Body of pancreas (tissue), 4 donors: ENCODE measurements around the gene MYO3A. TPM values are rescaled to one million over a fixed set of nuclear protein-coding genes. Genes with fewer than 3 reads are reported as not detected.
"Not testable (repeated sequence)": the region's sequence is repeated elsewhere in the genome, so short reads cannot be mapped to it uniquely, and the experiment has no call there.

Source experiments
- ATAC-seq: fragments of 150-250 bp; one replicate; pipeline ENCODE4 v1.9.1; 2016
- DNase-seq, 4 donors: peaks; one replicate each; pipeline ENCODE4 v3.0.0-alpha.2; 2019
- H3K27ac ChIP-seq, 4 donors: fragments of 200-600 bp; sonication (generic); 1 replicate in 3 of 4; 2 replicates in 1 of 4; pipeline versions ENCODE4 v1.5.1 to v1.6.1; 2016 to 2019; ENCODE audit warnings: mild to moderate bottlenecking in 1 of 4, mixed read lengths in 1 of 4, moderate library complexity in 1 of 4
- H3K27me3 ChIP-seq, 2 donors: fragments of 200-600 bp; sonication (generic); one replicate each; pipeline ENCODE4 v1.6.0; 2016; ENCODE audit warnings: mild to moderate bottlenecking in 1 of 2
- H3K36me3 ChIP-seq, 2 donors: fragments of 200-600 bp; sonication (generic); replicated peaks in 1 of 2; 2 replicates each; pipeline ENCODE4 v1.5.1; 2016; ENCODE audit warnings: low read depth in 2 of 2; ENCODE audit not compliant: insufficient read depth in 1 of 2
- H3K4me1 ChIP-seq: fragments of 200-600 bp; sonication (generic); one replicate; pipeline ENCODE4 v1.6.0; 2016
- H3K4me3 ChIP-seq, 2 donors: fragments of 200-600 bp; sonication (generic); 1 replicate in 1 of 2; 2 replicates in 1 of 2; pipeline ENCODE4 v1.5.1; 2016 to 2019
- H3K9me3 ChIP-seq, 3 donors: fragments of 200-600 bp; sonication (generic); 1 replicate in 2 of 3; 2 replicates in 1 of 3; pipeline ENCODE4 v1.5.1; 2016
- POLR2A ChIP-seq, 3 donors: fragments of 450-650 bp; IDR thresholded peaks; one replicate each; pipeline ENCODE4 v1.6.1; 2016; ENCODE audit warnings: antibody characterized with exemption in 3 of 3, mild to moderate bottlenecking in 2 of 3
- WGBS, 2 donors: methylation state at CpG; one replicate each; pipeline ENCODE4 v1.1.5; 2017; 5-methylcytosine and 5-hydroxymethylcytosine counted together
- intact Hi-C: fragments of 100-400 bp; cut with DNase I; formaldehyde crosslinking; loops from one replicate; pipeline ENCODE4 v1.15.1; 2023
- total RNA-seq, 2 donors: library from RNA; depleted of rRNA; stranded (reverse); fragments of >200 nt; gene quantifications; one replicate each; pipeline ENCODE4 v1.1.0, GENCODE V29; 2016
- TF ChIP-seq, protein P1 (sequence below), 7 experiments: fragments of 450-650 bp in 4 of 7; fragments of 200-600 bp in 3 of 7; sonication (generic) in 3 of 7; IDR thresholded peaks; one replicate each; pipeline ENCODE4 v1.5.1; 2016 to 2019; ENCODE audit warnings: antibody characterized with exemption in 7 of 7

MYO3A gene
- total RNA-seq, 2 donors from 2014 or later = 1.6 to 3.4 TPM

GRCh38 chr10:26064106-26064505 is 130.1 kb downstream of the MYO3A start:
- Histone ChIP-seq H3K4me1 (no peaks in the 10 kb centered on the region), H3K9me3 (no peaks in the 10 kb centered on the region), H3K27me3 (no peaks in the 10 kb centered on the region), H3K27ac (no peak overlapping the region), H3K36me3 (no peaks in the 10 kb centered on the region), H3K4me3 (no peak overlapping the region)
- ATAC-seq (no peak), DNase-seq (no peak)
- intact Hi-C loops = no loop called here
- no peak for TF ChIP-seq POLR2A (IDR thresholded peaks at IDR 0.05)
- TF ChIP-seq, protein P1, sequence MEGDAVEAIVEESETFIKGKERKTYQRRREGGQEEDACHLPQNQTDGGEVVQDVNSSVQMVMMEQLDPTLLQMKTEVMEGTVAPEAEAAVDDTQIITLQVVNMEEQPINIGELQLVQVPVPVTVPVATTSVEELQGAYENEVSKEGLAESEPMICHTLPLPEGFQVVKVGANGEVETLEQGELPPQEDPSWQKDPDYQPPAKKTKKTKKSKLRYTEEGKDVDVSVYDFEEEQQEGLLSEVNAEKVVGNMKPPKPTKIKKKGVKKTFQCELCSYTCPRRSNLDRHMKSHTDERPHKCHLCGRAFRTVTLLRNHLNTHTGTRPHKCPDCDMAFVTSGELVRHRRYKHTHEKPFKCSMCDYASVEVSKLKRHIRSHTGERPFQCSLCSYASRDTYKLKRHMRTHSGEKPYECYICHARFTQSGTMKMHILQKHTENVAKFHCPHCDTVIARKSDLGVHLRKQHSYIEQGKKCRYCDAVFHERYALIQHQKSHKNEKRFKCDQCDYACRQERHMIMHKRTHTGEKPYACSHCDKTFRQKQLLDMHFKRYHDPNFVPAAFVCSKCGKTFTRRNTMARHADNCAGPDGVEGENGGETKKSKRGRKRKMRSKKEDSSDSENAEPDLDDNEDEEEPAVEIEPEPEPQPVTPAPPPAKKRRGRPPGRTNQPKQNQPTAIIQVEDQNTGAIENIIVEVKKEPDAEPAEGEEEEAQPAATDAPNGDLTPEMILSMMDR (IDR thresholded peaks at IDR 0.05) = no peak

DNA sequence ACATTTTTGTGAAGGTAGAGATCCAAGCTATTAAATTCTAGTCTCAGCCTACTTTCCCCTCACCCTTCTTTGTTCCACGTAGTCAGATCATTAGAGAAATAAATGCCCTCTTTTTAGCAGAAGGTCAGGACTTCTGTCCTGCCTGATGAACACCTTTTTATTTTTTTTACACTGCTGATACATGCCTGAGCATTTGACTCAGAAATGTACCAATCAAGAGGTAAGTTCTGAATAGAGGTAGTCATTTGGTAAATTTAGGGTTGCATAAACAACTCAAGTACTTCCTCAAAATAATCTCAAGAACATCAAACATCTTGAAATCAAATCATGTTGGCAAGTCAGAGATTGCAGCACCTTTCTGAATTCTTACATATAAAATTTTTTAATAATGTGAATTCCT is 133.7 kb downstream of the MYO3A start:
- Histone ChIP-seq H3K27ac (no peak overlapping the region), H3K36me3 (no peaks in the 10 kb centered on the region), H3K4me3 (no peak overlapping the region), H3K9me3 (no peaks in the 10 kb centered on the region), H3K27me3 (no peaks in the 10 kb centered on the region), H3K4me1 (no peaks in the 10 kb centered on the region)
- intact Hi-C loops = no loop called here
- WGBS, 2 donors = 36 to 64% methylated on average over 1 of the region's 1 CpG
- ATAC-seq (no peak), DNase-seq (no peak)
- TF ChIP-seq POLR2A (IDR thresholded peaks at IDR 0.05) = no peak
- TF ChIP-seq, protein P1 (IDR thresholded peaks at IDR 0.05) = no peak

DNA sequence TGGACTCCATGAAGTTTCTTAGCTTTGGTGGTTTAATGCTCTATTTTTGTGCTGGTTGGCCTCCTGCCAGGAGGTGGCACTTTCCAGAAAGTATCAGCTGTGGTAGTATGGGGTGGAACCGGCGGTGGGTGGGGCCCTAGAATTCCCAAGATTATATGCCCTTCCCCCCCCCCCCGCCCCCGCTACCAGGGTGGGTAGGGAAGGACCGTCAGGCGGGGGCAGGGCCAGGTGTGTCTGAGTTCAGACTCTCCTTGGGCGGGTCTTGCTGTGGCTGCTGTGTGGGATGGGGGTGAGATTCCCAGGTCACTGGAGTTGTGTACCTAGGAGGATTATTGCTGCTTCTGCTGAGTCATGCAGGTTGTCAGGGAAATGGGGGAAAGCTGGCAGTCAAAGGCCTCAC is 146.9 kb downstream of the MYO3A start:
- H3K27ac ChIP-seq, DNase-seq, H3K27me3 ChIP-seq, H3K4me3 ChIP-seq, ATAC-seq, intact Hi-C loops, H3K36me3 ChIP-seq, H3K4me1 ChIP-seq, H3K9me3 ChIP-seq: not testable (repeated sequence)
- WGBS, 2 donors = 60 to 72% methylated on average over 1 to 7 of the region's 7 CpGs

DNA sequence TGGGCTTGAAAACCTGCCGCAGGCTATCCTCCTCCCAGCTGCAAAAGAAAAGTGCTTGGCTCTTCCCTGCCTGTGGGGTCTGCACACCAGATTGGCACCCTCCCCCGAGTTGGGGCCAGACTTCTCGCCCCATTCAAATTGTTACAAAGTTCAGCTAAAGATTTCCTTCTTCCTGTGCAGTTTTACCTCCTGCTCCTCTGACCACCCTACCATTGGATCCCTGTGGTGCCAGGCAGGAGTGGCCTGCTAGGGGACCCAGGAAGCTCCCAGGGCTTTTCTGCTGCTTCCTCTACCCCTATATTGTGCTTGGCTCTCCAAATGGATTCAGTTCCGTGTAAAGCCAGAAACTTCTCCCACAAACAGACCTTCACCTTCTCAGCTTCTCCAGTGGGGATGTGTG is 147.4 kb downstream of the MYO3A start:
- Histone ChIP-seq H3K36me3 (no peaks in the 10 kb centered on the region), H3K27me3 (no peaks in the 10 kb centered on the region), H3K4me3 (no peak overlapping the region), H3K27ac (no peak overlapping the region), H3K9me3 (no peaks in the 10 kb centered on the region), H3K4me1 (no peaks in the 10 kb centered on the region)
- no peak for ATAC-seq
- intact Hi-C loops = no loop called here
- 62 to 73% methylated on average over 3 to 4 of the region's 4 CpGs for WGBS, 2 donors
- no peak for TF ChIP-seq POLR2A (IDR thresholded peaks at IDR 0.05)
- TF ChIP-seq, protein P1 (IDR thresholded peaks at IDR 0.05) = no peak
- DNase-seq = no peak

DNA sequence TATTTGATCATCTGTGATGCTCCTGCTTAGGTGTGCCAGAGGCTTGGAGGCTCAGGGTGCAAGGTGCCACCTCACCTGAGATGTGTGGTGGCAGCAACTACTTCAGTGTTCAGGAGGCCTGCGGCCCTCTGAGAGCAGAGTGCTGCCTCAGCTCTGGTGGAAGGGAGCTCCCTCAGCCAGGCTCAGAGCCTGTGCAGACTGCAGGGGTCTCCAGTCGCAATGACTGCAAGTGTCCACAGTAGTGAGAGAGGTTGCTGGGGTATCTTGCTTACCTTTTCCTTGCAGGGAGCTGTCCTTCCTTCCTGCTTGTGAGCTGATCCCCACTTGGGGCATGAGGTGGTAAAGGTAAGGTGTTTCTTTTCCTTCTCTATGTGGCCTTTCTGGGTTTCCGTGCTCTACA is 151.5 kb downstream of the MYO3A start:
- H3K4me1 ChIP-seq = no peaks in the 10 kb centered on the region
- intact Hi-C loops = no loop called here
- 63 to 68% methylated on average over 3 of the region's 3 CpGs for WGBS, 2 donors

More for the DNA sequence above, 151.5 kb downstream of the MYO3A start:
- DNase-seq (no peak), ATAC-seq (no peak)
- Histone ChIP-seq H3K4me3 (no peak overlapping the region), H3K27me3 (no peaks in the 10 kb centered on the region), H3K27ac (no peak overlapping the region), H3K36me3 (no peaks in the 10 kb centered on the region), H3K9me3 (no peaks in the 10 kb centered on the region)
- TF ChIP-seq, protein P1 (IDR thresholded peaks at IDR 0.05) = no peak
- no peak for TF ChIP-seq POLR2A (IDR thresholded peaks at IDR 0.05)
